Stimulated activated CD8-positive, alpha-beta memory T cell treated with anti-CD3 and anti-CD28 coated beads, Interleukin-7, amount 100 ng/mL, for 4 hours (primary cell): ENCODE data around the gene SMAP2.

Experiments
- DNase-seq, 2 donors: peaks; one replicate each; pipeline ENCODE4 v3.0.0-alpha.2; 2020; ENCODE audit warnings: low read depth in 2 of 2

SMAP2 gene

DNA sequence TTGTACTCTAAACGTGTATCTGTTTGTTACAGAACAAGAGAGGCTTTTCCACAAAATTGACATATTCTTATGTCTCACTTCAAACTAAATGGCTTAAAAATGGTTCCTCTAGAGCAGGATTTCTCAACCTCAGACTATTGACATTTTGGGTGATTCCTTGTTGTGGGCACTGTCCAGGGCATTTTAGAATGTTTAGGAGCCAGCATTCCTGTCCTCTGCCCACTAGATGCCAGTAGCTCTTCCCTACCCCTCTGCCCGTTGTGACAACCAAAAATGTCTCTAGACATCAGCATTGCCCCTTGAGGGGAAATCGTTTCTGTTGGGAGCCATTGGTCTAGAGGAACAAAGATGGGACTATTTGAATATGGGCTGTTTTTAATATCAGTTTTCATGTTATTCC, 17.3 kb downstream of the SMAP2 start:
- DNase-seq, result no peak

GRCh38 chr1:40391688-40392145, 18.2 kb downstream of the SMAP2 start:
- no peak for DNase-seq

DNA sequence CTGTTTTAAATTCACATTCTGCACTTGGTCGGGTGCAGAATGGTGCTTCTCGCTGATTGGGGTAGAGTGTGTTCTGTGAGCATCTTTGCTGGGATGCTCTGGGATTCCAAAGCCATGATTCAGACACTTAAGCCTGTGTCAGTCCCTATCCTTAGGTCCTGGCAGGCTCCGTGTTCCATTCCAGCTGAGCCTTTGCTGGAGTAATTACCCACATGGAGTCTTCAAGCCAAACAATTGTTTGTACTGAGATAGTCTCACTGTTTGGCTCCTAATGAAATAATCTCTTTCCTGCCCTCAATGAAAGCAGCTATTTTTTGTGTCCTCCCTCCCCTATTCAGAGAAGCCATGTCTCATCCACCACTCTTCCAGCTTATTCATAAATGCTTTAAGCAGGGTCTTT, 18.7 kb downstream of the SMAP2 start:
- DNase-seq, result no peak

DNA sequence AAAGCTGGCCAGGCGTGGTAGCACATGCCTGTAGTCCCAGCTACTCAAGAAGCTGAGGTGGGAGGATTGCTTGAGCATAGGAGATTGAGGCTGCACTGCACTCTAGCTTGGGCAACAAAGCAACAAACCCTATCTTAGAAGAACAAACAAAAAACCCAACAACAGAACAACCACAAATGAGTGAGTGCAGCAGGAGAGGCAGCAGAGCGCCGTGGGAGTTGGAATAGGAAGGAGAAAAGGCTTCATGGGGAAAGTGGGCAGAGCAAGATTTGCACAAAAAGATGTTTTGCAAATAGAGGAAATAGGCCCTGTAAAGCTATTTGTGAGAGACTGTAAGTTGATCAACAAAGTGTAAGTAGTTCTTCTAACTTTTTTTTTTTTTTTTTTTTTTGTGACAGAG, 19.6 kb downstream of the SMAP2 start:
- DNase-seq, result no peak

DNA sequence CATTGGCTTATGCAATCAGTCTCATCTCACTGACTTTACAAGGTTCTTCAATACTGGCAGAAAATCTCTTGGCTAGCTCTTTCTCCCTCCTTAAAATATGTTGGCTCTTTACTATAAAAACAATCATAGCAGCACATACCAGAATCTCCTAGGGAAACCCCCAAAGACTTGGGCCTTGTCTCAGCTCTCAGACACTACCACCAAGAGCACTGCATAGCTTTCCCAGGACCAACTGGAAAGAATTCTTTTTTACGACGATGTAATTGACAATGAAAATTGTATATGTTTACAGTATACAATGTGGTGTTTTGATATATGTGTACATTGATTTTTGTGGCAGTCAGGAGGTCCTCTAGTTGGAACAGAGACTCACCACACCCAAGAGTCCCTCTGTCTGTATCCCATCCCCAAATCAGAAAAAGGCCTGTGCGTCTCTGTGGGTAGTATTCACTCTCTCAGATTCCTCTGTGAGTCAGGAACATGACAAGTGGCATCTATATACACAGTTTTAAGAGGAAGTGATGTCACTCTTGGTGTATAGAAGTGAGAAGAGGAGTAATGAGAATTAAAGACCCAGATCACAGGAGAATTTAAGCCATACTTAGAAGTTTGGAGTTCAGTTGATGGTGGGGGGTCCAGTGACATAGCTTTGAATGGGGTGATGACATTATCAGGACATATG, 21.1 kb downstream of the SMAP2 start:
- DNase-seq, result no peak

- no peak for DNase-seq
Measured at GRCh38 chr1:40395190-40396175, 22.0 kb downstream of the SMAP2 start.

DNA sequence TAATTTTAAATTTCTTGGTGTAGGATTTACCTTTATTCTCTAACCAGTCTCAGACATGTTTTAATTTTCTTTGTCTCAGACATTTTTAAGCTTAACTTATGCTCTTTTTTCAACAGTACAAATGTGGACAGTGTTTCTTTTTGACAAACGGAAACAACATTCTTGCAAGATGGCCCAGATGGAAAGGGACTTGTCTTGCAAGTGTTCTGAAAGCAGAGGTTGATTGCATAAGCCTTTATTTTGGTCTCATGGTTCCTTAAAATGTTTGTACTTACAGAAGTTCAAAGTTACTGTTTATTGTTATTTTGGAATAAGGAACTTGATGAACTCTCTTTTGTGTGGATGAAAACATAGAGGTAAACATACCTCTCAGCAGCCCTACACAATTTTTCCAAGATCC, 22.9 kb downstream of the SMAP2 start:
- no peak for DNase-seq

DNA sequence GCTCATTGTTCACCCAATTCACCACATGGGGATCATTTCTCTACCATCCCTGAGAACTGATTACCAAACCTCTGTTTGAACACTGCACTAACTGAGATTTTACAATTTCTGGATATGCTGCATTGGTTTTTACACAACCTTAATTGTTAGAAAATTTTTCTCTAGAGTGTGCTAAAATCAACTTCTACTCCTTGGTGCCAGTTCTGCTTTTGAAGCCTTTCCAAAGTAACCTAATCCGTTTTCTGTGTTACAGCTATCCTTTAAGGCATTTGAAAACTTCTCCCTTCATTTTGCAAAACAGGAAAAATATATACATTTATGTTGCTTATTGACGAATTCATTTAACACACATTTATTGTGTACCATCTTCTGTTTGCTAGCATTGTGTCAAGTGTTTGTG, 23.7 kb downstream of the SMAP2 start:
- DNase-seq, result no peak

DNA sequence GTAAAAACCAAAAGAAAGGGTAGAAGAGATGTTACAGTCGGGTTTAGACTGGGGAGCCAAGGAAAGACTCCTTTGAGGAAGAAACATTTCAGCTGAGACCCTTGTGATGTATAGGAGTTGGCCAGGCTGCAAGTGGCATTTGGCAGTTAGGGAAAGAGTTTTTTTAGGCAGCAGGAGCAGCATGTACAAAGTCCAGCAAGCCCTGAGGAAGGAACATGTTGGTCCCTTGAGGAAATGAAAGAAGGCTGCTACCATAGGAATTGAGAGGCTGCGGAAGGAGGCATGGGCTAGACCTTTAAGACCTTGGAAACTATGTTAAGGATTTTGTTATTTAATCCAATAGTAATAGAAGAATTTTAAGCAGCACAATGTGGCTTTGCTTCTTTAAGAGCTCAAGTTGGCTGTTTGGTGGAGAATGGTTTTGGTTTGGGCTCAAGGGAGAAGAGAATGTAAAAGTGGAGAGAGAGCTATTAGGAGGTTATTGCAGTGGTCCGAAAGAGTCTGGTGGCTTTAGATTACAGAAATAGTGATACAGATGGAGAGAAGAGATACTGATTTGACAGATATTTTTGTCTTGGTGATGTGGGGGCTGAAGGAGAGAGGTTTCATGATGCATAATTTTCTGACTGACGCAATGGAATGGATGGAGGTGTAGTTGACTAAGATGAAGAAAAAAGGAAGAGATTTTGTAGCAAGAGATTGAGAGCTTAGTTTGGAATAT, 26.6 kb downstream of the SMAP2 start:
- no peak for DNase-seq

DNA sequence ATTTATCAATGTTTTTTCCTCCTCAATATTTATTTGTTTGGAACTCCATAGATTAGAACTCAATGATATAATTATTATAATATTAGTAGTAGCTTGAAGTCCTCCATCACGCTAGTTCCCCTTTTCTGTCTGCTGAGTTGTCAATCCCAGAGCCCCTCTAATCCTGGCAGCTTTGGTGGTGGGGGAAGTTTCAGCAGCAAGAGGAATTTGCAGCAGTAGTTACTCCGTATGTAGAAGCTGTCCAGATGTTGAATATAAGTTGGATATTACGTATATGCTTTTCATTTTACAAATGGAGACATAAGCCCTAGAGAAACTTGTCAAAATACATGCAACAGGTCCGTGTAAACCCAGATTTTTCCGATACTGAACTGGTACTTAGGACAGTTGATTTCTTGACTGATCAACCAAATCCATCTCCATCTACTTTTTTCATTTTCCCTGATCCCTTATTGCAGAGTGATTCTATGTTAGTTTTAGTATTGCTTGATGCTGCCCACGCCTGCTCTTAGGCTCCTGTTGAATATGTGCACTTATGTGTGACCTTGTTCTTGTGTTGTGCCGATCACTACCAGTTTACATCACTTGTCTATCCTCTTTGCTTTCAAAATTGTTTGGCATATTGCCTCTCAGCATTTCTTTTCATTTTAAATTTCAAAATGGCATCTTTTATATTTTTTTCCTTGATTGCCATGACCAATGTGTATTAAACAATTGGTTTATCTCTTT, 28.1 kb downstream of the SMAP2 start:
- DNase-seq, result no peak

GRCh38 chr1:40404670-40405462, 31.3 kb downstream of the SMAP2 start:
- no peak for DNase-seq

GRCh38 chr1:40405812-40406211, 32.3 kb downstream of the SMAP2 start:
- no peak for DNase-seq

DNA sequence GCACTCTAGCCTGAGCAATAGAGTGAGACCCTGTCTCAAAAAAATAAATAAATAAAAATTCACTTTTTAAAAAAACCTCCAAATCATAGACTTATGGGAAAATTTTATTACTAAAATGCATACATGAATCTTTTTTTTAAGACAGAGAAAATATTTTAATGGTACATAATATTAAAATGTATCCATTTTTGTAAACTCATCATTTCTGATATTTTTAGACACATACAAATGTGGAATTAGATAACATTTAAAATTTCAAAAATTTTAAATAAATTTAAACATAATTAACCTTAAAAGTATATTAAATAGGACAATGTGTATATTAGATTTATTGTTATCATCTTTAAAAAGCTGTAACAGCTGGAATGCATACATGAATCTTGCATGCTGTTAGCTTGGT, 33.9 kb downstream of the SMAP2 start:
- DNase-seq, result no peak

- DNase-seq, result no peak
Measured at GRCh38 chr1:40409467-40409866, 35.9 kb downstream of the SMAP2 start.

GRCh38 chr1:40411294-40411693, 37.8 kb downstream of the SMAP2 start:
- no peak for DNase-seq

DNA sequence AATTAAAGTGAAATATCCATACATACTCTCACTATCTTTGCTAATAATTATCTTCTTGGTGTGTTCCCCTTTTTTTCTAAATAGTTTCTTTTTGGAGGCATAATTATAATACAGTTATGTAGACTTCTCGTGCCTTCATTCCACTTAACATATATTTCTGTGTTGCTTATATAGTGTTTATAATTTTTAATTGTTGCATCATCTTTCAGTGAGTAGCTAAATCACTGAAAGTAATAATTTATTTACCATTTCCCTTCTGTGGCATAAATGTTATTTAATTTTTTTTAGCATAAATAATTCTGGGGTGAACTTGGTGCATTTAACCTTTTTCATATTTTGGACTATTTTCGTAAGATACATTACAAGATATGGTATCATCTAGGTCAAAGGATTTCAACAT, 38.3 kb downstream of the SMAP2 start:
- DNase-seq, result no peak

DNA sequence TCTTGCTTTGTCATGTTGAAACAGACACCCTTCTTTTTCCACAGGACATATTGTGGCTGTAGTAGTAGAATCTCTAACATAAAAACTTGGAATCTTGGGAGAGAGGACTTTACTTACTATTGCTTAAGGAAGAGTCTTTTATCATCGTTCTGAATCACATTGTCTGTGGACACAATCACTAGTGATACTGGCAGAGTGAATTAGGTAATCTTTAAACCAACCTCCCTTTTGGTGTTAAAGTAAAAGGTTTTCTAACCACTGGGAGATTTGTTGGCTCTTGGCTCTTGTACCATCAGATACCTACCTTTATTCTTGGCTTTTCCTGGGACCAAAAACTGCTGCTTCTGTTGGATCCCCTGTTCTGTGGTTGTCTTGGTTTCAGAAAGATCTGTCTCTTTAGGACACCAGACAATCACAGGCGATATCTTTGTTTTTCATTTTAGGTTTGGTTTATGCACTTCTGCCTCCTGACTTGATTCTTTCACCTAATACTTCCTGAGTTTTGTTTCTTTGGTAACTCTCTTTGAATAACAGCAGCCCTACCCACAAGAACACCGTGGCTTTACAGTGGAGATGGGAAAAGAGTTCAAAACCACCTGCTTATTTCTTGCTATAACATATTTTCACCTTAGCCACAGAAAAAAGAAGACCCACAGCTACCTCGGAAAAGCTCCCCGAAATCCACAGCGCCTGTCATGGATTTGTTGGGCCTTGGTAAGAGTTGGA, 40.2 kb downstream of the SMAP2 start:
- DNase-seq, result no peak

DNA sequence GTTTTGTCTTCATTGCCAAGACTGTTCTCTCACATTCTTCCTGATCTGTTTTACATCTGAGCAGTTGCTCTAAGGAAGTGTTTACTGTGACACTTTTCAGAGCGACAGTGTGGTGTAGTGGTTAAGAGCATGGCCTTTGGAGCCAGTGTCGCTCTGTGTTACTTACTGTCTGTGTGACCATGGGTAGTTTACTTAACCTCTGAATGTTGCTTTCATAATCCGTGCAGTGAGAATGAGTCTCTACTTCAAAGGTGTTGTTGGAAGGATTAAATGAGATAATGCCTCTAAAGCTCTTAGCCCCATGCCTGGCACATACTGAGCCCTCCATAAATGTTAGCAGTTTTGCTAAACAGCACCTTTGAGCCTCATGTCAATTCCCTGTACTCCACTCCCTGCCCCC, 40.8 kb downstream of the SMAP2 start:
- no peak for DNase-seq

DNA sequence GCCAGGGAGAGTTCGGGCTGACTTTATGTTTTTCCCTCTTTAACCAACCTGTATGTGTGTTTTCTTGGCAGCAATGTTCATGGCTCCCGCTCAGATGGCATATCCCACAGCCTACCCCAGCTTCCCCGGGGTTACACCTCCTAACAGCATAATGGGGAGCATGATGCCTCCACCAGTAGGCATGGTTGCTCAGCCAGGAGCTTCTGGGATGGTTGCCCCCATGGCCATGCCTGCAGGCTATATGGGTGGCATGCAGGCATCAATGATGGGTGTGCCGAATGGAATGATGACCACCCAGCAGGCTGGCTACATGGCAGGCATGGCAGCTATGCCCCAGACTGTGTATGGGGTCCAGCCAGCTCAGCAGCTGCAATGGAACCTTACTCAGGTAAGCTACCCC, 43.2 kb downstream of the SMAP2 start:
- DNase-seq, result no peak
